Measurements from ENCODE around the gene TIFAB.
A peak's percentile ranks its signal among the peaks of the same experiment; 100 is the strongest.

Gene TIFAB

GRCh38 chr5:135398855-135399793, 53.0 kb downstream of the TIFAB start, which contains the start of gene MACROH2A1:
Gene MACROH2A1, minus strand, starts transcription at chr5:135399231. Its CDS starts 10,138 bp downstream, at chr5:135389093.
- TF ChIP-seq, protein P1, sequence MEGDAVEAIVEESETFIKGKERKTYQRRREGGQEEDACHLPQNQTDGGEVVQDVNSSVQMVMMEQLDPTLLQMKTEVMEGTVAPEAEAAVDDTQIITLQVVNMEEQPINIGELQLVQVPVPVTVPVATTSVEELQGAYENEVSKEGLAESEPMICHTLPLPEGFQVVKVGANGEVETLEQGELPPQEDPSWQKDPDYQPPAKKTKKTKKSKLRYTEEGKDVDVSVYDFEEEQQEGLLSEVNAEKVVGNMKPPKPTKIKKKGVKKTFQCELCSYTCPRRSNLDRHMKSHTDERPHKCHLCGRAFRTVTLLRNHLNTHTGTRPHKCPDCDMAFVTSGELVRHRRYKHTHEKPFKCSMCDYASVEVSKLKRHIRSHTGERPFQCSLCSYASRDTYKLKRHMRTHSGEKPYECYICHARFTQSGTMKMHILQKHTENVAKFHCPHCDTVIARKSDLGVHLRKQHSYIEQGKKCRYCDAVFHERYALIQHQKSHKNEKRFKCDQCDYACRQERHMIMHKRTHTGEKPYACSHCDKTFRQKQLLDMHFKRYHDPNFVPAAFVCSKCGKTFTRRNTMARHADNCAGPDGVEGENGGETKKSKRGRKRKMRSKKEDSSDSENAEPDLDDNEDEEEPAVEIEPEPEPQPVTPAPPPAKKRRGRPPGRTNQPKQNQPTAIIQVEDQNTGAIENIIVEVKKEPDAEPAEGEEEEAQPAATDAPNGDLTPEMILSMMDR (IDR thresholded peaks at IDR 0.05; ENCODE audit: extremely low read depth, insufficient read depth, missing control alignments) = no peak
- in situ Hi-C loops (cut with MboI; ENCODE audit: low pct_unique_long_range_greater_than_20kb, low sequenced_read_pairs, unreplicated experiment) = no loop called here
- peak; percentile 93 for DNase-seq (ENCODE audit: low spot score)

DNA sequence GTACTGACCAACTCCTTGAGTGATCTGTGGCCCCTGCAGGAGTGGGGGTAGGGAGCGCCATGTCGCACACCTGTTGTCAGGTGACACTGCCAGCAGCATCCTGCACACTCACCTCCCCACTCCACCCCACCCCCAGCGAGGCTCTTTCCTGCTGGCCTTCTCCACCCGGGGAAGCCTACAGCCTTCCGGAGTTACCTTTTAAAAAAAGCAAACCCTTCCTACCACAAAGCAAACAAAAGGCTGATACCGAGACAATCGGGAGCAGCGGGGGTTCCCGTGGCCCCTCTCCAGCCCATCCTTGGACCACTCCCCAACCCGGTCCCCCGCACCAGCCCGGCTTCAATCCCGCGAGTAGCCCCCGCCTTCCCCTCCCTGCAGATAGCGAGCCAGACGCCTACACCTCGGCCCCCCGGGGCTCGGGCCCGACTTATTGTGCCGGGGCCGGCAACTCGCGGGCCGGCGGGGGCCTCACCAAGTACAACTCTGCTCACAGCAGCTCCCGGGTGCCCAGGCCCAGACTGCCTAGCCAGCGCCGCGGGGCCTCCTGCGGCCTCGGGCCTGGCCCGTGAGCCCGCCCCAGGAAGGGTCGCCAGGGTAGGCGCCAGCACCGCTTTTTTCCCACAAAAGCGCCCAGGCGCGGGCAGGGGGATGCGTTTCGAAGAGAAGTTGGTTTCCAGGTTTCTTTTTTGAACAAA, 53.8 kb downstream of the TIFAB start:
- peak; percentile 54 for DNase-seq (ENCODE audit: low spot score)
- TF ChIP-seq, protein P1 (IDR thresholded peaks at IDR 0.05; ENCODE audit: extremely low read depth, insufficient read depth, missing control alignments) = no peak
- in situ Hi-C loops (cut with MboI; ENCODE audit: low pct_unique_long_range_greater_than_20kb, low sequenced_read_pairs, unreplicated experiment) = no loop called here

All from GM13977 (cell line).